Measurements from ENCODE around the gene PAEP. TPM values are rescaled to one million over a fixed set of nuclear protein-coding genes. Genes with fewer than 3 reads are reported as not detected.

The PAEP gene
- total RNA-seq, 2 donors from 2014 or later = 3.0 TPM; not detected in 1

DNA sequence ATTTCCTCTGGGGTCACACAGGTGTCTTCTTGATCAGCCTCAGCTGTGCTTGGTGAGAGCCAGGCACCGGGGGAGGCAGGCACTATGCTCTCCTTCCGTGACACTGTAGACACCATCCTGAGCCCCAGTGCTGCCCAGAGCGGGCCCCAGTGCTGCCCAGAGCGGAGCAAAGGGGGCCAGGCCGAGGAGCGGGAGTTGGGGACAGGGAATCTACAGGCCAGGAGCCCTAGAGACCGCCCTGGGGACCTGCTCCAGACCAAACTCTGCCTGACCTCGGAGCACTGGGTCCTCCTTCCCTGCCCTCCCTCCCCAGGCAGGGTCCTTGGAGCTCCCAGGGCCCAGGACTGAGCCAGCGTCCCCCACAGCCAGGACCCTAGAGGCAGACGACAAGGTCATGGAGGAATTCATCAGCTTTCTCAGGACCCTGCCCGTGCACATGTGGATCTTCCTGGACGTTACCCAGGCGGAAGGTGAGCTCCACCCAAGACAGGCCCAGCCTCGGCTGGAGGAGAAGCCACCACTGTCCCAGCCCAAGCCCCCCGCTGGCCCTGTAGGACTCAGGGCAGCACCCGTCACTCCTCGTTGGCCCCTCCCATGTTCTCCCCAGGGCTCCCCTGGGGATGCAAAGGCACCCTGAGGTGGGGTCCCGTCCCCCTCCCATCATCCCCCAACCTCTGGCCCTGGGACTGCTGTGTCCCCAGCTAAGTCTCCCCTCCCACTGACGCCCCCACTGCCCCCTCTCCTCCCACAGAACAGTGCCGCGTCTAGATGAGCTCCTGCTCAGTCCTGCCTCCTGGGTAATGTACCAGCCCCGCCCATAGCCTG, 30.2 kb downstream of the PAEP start:
- 75% methylated on average over 22 of the region's 22 CpGs for WGBS
- TF ChIP-seq POLR2A (IDR thresholded peaks at IDR 0.05) = no peak
- TF ChIP-seq CTCF (IDR thresholded peaks at IDR 0.05) = no peak
- TF ChIP-seq POLR2AphosphoS5 (IDR thresholded peaks at IDR 0.05) = no peak
- Histone ChIP-seq H3K4me1 (replicated peaks) (no peaks in the 10 kb centered on the region), H3K27ac (no peak overlapping the region), H3K4me3 (no peak overlapping the region), H3K36me3 (no peaks in the 10 kb centered on the region), H3K27me3 (replicated peaks; ENCODE audit: insufficient read depth) (no peaks in the 10 kb centered on the region), H3K9me3 (no peaks in the 10 kb centered on the region)
- intact Hi-C loops (cut with DNase I) = no loop called here
- DNase-seq (ENCODE audit: low spot score) = no peak

- no peak for DNase-seq (ENCODE audit: low spot score)
- Histone ChIP-seq H3K27ac (no peak overlapping the region), H3K9me3 (no peaks in the 10 kb centered on the region), H3K4me3 (no peak overlapping the region), H3K27me3 (replicated peaks; ENCODE audit: insufficient read depth) (no peaks in the 10 kb centered on the region), H3K36me3 (no peaks in the 10 kb centered on the region), H3K4me1 (replicated peaks) (no peaks in the 10 kb centered on the region)
- intact Hi-C loops (cut with DNase I) = no loop called here
- WGBS = 66% methylated on average over 3 of the region's 5 CpGs
- TF ChIP-seq POLR2A (IDR thresholded peaks at IDR 0.05) (no peak), POLR2AphosphoS5 (IDR thresholded peaks at IDR 0.05) (no peak), CTCF (IDR thresholded peaks at IDR 0.05) (no peak)
Observed at GRCh38 chr9:135592331-135592590, 30.7 kb downstream of the PAEP start.

- Histone ChIP-seq H3K4me3 (no peak overlapping the region), H3K27ac (no peak overlapping the region), H3K4me1 (replicated peaks) (no peaks in the 10 kb centered on the region), H3K27me3 (replicated peaks; ENCODE audit: insufficient read depth) (no peaks in the 10 kb centered on the region), H3K9me3 (no peaks in the 10 kb centered on the region), H3K36me3 (no peaks in the 10 kb centered on the region)
- DNase-seq (ENCODE audit: low spot score) = no peak
- intact Hi-C loops (cut with DNase I) = no loop called here
- TF ChIP-seq POLR2AphosphoS5 (IDR thresholded peaks at IDR 0.05) (no peak), CTCF (IDR thresholded peaks at IDR 0.05) (no peak), POLR2A (IDR thresholded peaks at IDR 0.05) (no peak)
- WGBS = 96% methylated on average over 5 of the region's 13 CpGs
Observed at GRCh38 chr9:135592625-135593024, 31.1 kb downstream of the PAEP start.

- no peak overlapping the region for H3K27ac ChIP-seq
- no peaks in the 10 kb centered on the region for H3K36me3 ChIP-seq
- no peak for DNase-seq (ENCODE audit: low spot score)
- TF ChIP-seq CTCF (IDR thresholded peaks at IDR 0.05) (no peak), POLR2A (IDR thresholded peaks at IDR 0.05) (no peak), POLR2AphosphoS5 (IDR thresholded peaks at IDR 0.05) (no peak)
- H3K4me3 ChIP-seq = no peak overlapping the region
- 55% methylated on average over 2 of the region's 2 CpGs for WGBS
- intact Hi-C loops (cut with DNase I) = no loop called here
- H3K4me1 ChIP-seq (replicated peaks) = no peaks in the 10 kb centered on the region
- no peaks in the 10 kb centered on the region for H3K27me3 ChIP-seq (replicated peaks; ENCODE audit: insufficient read depth)
- H3K9me3 ChIP-seq = no peaks in the 10 kb centered on the region
Observed at GRCh38 chr9:135596211-135596610, 34.7 kb downstream of the PAEP start.

- Histone ChIP-seq H3K36me3 (no peaks in the 10 kb centered on the region), H3K9me3 (no peaks in the 10 kb centered on the region), H3K4me1 (replicated peaks) (no peaks in the 10 kb centered on the region), H3K27me3 (replicated peaks; ENCODE audit: insufficient read depth) (no peaks in the 10 kb centered on the region), H3K4me3 (no peak overlapping the region), H3K27ac (no peak overlapping the region)
- DNase-seq (ENCODE audit: low spot score) = no peak
- 46% methylated on average over 5 of the region's 5 CpGs for WGBS
- intact Hi-C loops (cut with DNase I) = loop anchor here (10.0 kb wide), 2 partner anchors 364 to 524 kb away; partner anchors contain the start of gene UBAC1
- TF ChIP-seq POLR2A (IDR thresholded peaks at IDR 0.05) = no peak
- no peak for TF ChIP-seq POLR2AphosphoS5 (IDR thresholded peaks at IDR 0.05)
- TF ChIP-seq CTCF (IDR thresholded peaks at IDR 0.05) = no peak
Observed at GRCh38 chr9:135600296-135600817, 38.8 kb downstream of the PAEP start.

Measured in prostate gland (tissue), 2 donors.